Left lung (tissue), 10 donors: ENCODE data around the gene ME3. TPM values are rescaled to one million over a fixed set of nuclear protein-coding genes. Genes with fewer than 3 reads are reported as not detected.

Experiments used
- ATAC-seq: fragments of 200-7000 bp; cut with Tn5 transposase; one replicate; pipeline ENCODE4 v1.9.1; 2020; ENCODE audit warnings: moderate library complexity
- DNase-seq, 4 donors: peaks; one replicate each; pipeline ENCODE4 v3.0.0-alpha.2; 2013 to 2020
- H3K27ac ChIP-seq, 2 donors: fragments of 200-600 bp; sonication (generic) in 1 of 2; one replicate each; pipeline versions ENCODE4 v1.5.0 to v1.8.0; 2020 to 2021
- H3K27me3 ChIP-seq, 2 donors: fragments of 200-600 bp; sonication (generic) in 1 of 2; one replicate each; pipeline versions ENCODE4 v1.5.0 to v1.8.0; 2020 to 2021
- H3K36me3 ChIP-seq, 2 donors: fragments of 200-600 bp; sonication (generic) in 1 of 2; one replicate each; pipeline versions ENCODE4 v1.5.0 to v1.8.0; 2020 to 2021
- H3K4me1 ChIP-seq, 2 donors: fragments of 200-600 bp; one replicate each; pipeline ENCODE4 v1.8.0; 2021
- H3K4me3 ChIP-seq, 2 donors: fragments of 200-600 bp; sonication (generic) in 1 of 2; one replicate each; pipeline versions ENCODE4 v1.5.0 to v1.8.0; 2020 to 2021; ENCODE audit warnings: mild to moderate bottlenecking in 1 of 2
- H3K9me3 ChIP-seq, 2 donors: fragments of 200-600 bp; sonication (generic) in 1 of 2; one replicate each; pipeline versions ENCODE4 v1.5.0 to v1.8.0; 2020 to 2021
- CTCF ChIP-seq, 2 donors: fragments of 200-600 bp; sonication (generic) in 1 of 2; IDR thresholded peaks; one replicate each; pipeline versions ENCODE4 v1.5.0 to v1.8.0; 2021; ENCODE audit warnings: antibody characterized with exemption in 2 of 2
- intact Hi-C, 2 donors: fragments of 100-400 bp; cut with DNase I; formaldehyde crosslinking; loops; one replicate each; pipeline versions ENCODE4 v1.11.2 to v1.14.2; 2022
- polyA plus RNA-seq, 6 donors: library from polyadenylated mRNA; unstranded; fragments of 120-200 nt; gene quantifications; one replicate each; pipeline ENCODE4 v1.2.1, GENCODE V29; 2013; ENCODE audit not compliant: insufficient read length in 6 of 6
- total RNA-seq, 2 donors: library from RNA; stranded (reverse); fragmentation: NEBNext Ultra II Directional; extraction: Animal tissue kit (Norgen Biotek cat#: 25700); gene quantifications; one replicate each; pipeline ENCODE4 v1.2.1, GENCODE V29; 2021
- donor health status: DM: no; HTN: yes; CAD: no.
- donor health status: DM: no; HTN: no; CAD: no.

Gene ME3
- total and polyA plus RNA-seq, 8 donors, result 21.6 to 44.6 (median 30.5) TPM

- Histone ChIP-seq H3K4me1 (peaks cover 0 to 4% of the 10 kb centered on the region in 2 donors), H3K4me3 (no peak overlapping the region), H3K36me3 (no peaks in the 10 kb centered on the region), H3K27ac (no peak overlapping the region), H3K27me3 (no peaks in the 10 kb centered on the region), H3K9me3 (no peaks in the 10 kb centered on the region)
- no peak for TF ChIP-seq CTCF (IDR thresholded peaks at IDR 0.05)
- intact Hi-C loops, result no loop called here
- no peak for ATAC-seq
- DNase-seq, result no peak
Measured at GRCh38 chr11:86575927-86576326, 96.5 kb downstream of the ME3 start.

- no peak for DNase-seq
- no peak for TF ChIP-seq CTCF (IDR thresholded peaks at IDR 0.05)
- intact Hi-C loops, result no loop called here
- H3K36me3 ChIP-seq, result no peaks in the 10 kb centered on the region
- H3K9me3 ChIP-seq, result no peaks in the 10 kb centered on the region
- H3K27me3 ChIP-seq, result no peaks in the 10 kb centered on the region
- H3K4me3 ChIP-seq, result no peak overlapping the region
- H3K27ac ChIP-seq, result no peak overlapping the region
- H3K4me1 ChIP-seq, result peaks cover 0 to 4% of the 10 kb centered on the region in 2 donors
- ATAC-seq, result no peak
Measured at GRCh38 chr11:86575208-86575855, 97.1 kb downstream of the ME3 start.

GRCh38 chr11:86574493-86575207 is 97.8 kb downstream of the ME3 start:
- Histone ChIP-seq H3K36me3 (no peaks in the 10 kb centered on the region), H3K4me1 (peaks cover 0 to 4% of the 10 kb centered on the region in 2 donors), H3K4me3 (no peak overlapping the region), H3K27me3 (no peaks in the 10 kb centered on the region), H3K9me3 (no peaks in the 10 kb centered on the region), H3K27ac (no peak overlapping the region)
- intact Hi-C loops, result no loop called here
- ATAC-seq (no peak), DNase-seq (no peak)
- no peak for TF ChIP-seq CTCF (IDR thresholded peaks at IDR 0.05)

GRCh38 chr11:86571273-86571948 is 101.0 kb downstream of the ME3 start:
- ATAC-seq, result no peak
- H3K9me3 ChIP-seq, result no peaks in the 10 kb centered on the region

More at GRCh38 chr11:86571273-86571948, 101.0 kb downstream of the ME3 start:
- DNase-seq, result no peak
- H3K4me3 ChIP-seq, result no peak overlapping the region
- intact Hi-C loops, result no loop called here
- H3K27me3 ChIP-seq, result no peaks in the 10 kb centered on the region
- H3K27ac ChIP-seq, result no peak overlapping the region
- peaks cover 0 to 4% of the 10 kb centered on the region in 2 donors for H3K4me1 ChIP-seq
- TF ChIP-seq CTCF (IDR thresholded peaks at IDR 0.05), result peak in 1 of 2 donors; percentile 8
- H3K36me3 ChIP-seq, result no peaks in the 10 kb centered on the region
